Bronchial epithelial cell (primary cell): Measurements from ENCODE around the gene STEAP1B. TPM values are rescaled to one million over a fixed set of nuclear protein-coding genes. Genes with fewer than 3 reads are reported as not detected.
A peak's percentile ranks its signal among the peaks of the same experiment; 100 is the strongest.

Source experiments
- DNase-seq: peaks from one replicate; pipeline ENCODE4 v3.0.0-alpha.2; 2010; ENCODE audit warnings: low read depth
- FAIRE-seq: peaks from 2 replicates; lab custom pipeline; 2011; peaks lifted over from hg19 to GRCh38; lab: Jason Lieb, UNC
- H3K27me3 ChIP-seq: 2 replicates; pipeline ENCODE4 v1.5.1; 2011; ENCODE audit warnings: low read length; ENCODE audit not compliant: control insufficient read depth, insufficient read depth
- H3K36me3 ChIP-seq: 2 replicates; pipeline ENCODE4 v1.5.1; 2011; ENCODE audit warnings: low read length; ENCODE audit not compliant: control insufficient read depth, insufficient read depth
- H3K4me3 ChIP-seq: 2 replicates; pipeline ENCODE4 v1.5.1; 2011; ENCODE audit warnings: mild to moderate bottlenecking, low read depth, low read length, control low read depth
- CTCF ChIP-seq: IDR thresholded peaks from 2 replicates; pipeline ENCODE4 v1.5.1; 2011; ENCODE audit warnings: mild to moderate bottlenecking, moderate library complexity, low read length, control low read depth, inconsistent platforms; ENCODE audit not compliant: insufficient read depth, severe bottlenecking
- total RNA-seq: library from RNA; depleted of rRNA; stranded (reverse); fragments of >200 nt; gene quantifications from 2 replicates; pipeline ENCODE4 v1.2.1, GENCODE V29; 2014

Gene STEAP1B
- total RNA-seq, 1 donor from 2014 or later: 3.7 TPM

DNA sequence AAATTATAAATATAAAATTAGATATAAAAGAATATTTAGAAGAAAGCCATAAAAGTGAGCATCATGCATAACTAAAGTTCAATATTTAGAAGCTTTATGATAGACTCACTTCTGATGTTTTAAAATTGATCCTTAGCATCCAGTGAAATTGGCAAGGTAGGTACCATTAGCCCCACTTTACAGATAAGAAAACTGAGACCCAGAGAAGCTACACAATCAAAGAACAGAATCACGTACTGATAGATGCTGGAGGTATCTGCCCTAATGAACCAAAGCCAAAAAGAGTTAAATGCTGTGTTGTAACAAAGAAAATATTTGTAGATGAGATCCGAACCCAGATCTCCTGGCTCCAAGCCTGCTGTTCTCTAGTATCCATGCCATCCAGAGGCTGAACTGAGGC is 100.4 kb downstream of the STEAP1B start:
- no peak for TF ChIP-seq CTCF
- Histone ChIP-seq H3K4me3 (no peak overlapping the region), H3K36me3 (no peaks in the 10 kb centered on the region), H3K27me3 (no peaks in the 10 kb centered on the region)
- no peak for FAIRE-seq
- no peak for DNase-seq

- H3K36me3 ChIP-seq: no peaks in the 10 kb centered on the region
- peak; percentile 85 for FAIRE-seq
- H3K27me3 ChIP-seq: no peaks in the 10 kb centered on the region
- H3K4me3 ChIP-seq: no peak overlapping the region
- no peak for DNase-seq
- TF ChIP-seq CTCF: no peak
Measured at GRCh38 chr7:22399091-22399490, 100.9 kb downstream of the STEAP1B start.

- Histone ChIP-seq H3K27me3 (no peaks in the 10 kb centered on the region), H3K36me3 (no peaks in the 10 kb centered on the region), H3K4me3 (no peak overlapping the region)
- FAIRE-seq: no peak
- no peak for DNase-seq
- no peak for TF ChIP-seq CTCF
Measured at GRCh38 chr7:22397981-22398380, 102.0 kb downstream of the STEAP1B start.

GRCh38 chr7:22395222-22395621 is 104.8 kb downstream of the STEAP1B start:
- no peak overlapping the region for H3K4me3 ChIP-seq
- no peak for FAIRE-seq
- no peak for DNase-seq

GRCh38 chr7:22394739-22395138 is 105.2 kb downstream of the STEAP1B start:
- no peak for FAIRE-seq
- Histone ChIP-seq H3K4me3 (no peak overlapping the region), H3K36me3 (no peaks in the 10 kb centered on the region), H3K27me3 (no peaks in the 10 kb centered on the region)
- no peak for DNase-seq
- TF ChIP-seq CTCF: no peak

More at GRCh38 chr7:22395222-22395621, 104.8 kb downstream of the STEAP1B start:
- no peak for TF ChIP-seq CTCF
- no peaks in the 10 kb centered on the region for H3K27me3 ChIP-seq
- H3K36me3 ChIP-seq: no peaks in the 10 kb centered on the region

DNA sequence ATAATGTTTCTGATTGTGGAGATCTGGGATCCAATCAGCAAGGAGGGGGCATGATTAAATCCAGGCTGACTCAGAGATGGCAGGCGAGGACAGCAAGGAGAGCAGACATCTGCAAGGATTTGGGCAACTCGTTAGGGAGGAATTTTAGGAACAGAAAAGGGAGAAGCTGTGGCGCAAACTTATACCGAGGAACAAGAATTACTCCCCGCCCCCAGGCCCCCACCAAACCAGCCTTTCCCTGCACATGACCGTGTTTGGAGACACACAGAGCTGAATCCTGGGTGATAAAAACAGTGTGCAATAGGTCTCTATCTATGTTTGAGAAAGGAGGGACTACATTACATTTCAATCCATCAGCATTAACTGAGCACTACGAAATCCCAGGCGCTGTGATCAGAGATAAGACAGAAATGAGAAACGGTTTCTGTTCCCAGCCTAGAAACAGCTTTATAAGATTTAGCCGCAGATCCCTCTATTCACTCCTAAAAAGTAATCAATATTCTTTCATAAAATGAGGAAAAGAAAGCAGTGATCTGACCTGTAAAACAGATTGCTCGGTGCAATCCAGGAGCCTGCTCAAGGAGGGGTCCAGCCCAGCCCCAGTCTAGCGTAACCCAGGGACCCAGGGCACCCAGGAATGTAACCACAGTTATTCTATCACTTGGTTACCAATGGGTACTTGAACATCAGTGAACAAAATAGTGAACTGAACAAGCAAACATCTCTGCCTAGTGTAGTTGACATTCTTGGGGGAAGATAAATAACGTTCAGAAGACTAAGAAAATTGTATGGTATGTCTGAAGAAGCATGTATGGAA is 105.9 kb downstream of the STEAP1B start:
- Histone ChIP-seq H3K27me3 (no peaks in the 10 kb centered on the region), H3K4me3 (no peak overlapping the region), H3K36me3 (no peaks in the 10 kb centered on the region)
- FAIRE-seq (no peak), DNase-seq (peak; percentile 45)
- no peak for TF ChIP-seq CTCF
